ENCODE results near the gene MBD4.
A peak's percentile ranks its signal among the peaks of the same experiment; 100 is the strongest.

The MBD4 gene

DNA sequence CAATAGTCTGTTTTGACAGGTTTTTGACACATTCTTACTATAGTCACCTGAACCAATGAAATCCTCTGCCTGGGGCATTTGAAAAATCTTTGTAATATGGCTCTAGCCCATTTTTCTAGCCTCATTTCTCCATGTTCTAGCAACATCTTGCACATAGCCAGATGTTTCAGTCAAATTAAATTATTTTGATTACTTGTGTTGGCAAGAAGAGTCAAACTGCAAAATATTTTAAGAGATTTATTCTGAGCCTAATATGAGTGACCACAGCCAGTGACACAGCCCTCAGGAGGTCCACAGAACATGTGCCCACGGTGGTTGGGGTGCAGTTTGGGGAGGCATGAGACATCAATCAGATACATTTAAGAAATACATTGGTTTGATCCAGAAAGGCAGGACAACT lies 7.2 kb upstream of the MBD4 start:
- peaks cover under 1% of the 10 kb centered on the region for H3K36me3 Mint-ChIP-seq
- H3K9me3 Mint-ChIP-seq, result no peaks in the 10 kb centered on the region
- no peak overlapping the region for H3K4me3 Mint-ChIP-seq
- no peaks in the 10 kb centered on the region for H3K27me3 Mint-ChIP-seq
- no peak overlapping the region for H3K27ac Mint-ChIP-seq
- H3K4me1 Mint-ChIP-seq, result peaks cover 35% of the 10 kb centered on the region

DNA sequence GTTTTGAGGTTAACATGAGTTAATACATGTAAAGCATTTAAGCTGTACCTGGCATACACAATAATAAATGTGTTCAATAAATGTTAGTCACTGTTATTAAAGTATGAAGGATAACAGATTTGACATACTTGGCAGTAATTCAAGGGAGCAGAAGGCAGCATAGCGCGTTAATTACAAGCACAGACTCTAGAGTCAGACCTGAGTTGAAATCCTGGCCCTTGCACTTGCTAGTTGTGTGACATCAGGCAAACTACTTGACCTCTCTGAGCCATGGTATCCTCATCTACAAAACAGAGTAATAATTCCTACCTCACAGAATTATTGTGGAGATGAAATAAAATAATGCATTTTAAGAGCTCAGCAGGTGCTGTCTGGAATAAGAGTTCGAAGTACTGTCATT lies 5.7 kb upstream of the MBD4 start:
- H3K4me1 Mint-ChIP-seq, result peaks cover 41% of the 10 kb centered on the region
- H3K36me3 Mint-ChIP-seq, result no peaks in the 10 kb centered on the region
- no peaks in the 10 kb centered on the region for H3K9me3 Mint-ChIP-seq
- no peaks in the 10 kb centered on the region for H3K27me3 Mint-ChIP-seq
- H3K27ac Mint-ChIP-seq, result no peak overlapping the region
- no peak overlapping the region for H3K4me3 Mint-ChIP-seq

DNA sequence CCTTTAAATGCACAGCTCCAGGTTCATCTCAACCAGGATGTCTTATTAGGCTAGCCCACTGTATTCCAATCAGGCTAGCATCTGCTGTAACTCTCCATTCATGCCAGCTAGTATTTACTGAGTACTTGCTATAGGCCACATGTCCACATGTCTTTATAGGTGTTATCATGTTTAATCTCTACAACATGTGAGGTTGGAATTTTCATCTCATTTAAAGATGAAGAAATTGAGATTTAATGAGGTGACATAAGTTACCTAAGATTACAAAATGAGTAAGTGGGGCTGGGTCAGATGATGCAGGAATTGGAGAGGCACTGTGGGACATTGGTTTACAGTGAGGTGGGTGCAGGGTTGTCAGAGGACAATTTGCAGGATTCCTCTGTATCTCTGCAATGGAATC lies 3.2 kb upstream of the MBD4 start:
- Mint-ChIP-seq H3K9me3 (no peaks in the 10 kb centered on the region), H3K4me3 (no peak overlapping the region), H3K4me1 (peaks cover 43% of the 10 kb centered on the region), H3K27me3 (no peaks in the 10 kb centered on the region), H3K27ac (peak overlapping the region; percentile 85), H3K36me3 (no peaks in the 10 kb centered on the region)

DNA sequence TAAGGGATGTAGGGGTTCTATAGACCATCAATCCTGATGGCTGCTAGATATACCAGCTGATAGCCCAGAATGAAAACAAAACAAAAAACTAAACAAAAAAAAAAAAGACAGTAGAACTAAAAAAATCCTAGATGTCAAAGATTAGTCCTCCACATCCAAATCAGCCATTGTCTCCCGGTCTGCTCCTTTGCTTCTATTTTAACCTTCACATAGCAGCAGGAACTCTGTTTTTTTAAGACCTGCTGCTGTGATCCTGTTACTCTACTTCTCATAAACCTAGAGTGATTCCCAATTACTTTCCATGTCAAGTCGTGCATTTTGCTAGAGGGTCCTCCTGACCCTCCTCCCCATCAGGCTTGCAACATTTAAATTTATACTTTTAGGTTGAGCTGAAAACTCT lies 2.7 kb upstream of the MBD4 start:
- Mint-ChIP-seq H3K27ac (peak overlapping the region; percentile 85), H3K4me3 (peak overlapping the region; percentile 19), H3K36me3 (no peaks in the 10 kb centered on the region), H3K4me1 (peaks cover 48% of the 10 kb centered on the region), H3K9me3 (no peaks in the 10 kb centered on the region), H3K27me3 (no peaks in the 10 kb centered on the region)

DNA sequence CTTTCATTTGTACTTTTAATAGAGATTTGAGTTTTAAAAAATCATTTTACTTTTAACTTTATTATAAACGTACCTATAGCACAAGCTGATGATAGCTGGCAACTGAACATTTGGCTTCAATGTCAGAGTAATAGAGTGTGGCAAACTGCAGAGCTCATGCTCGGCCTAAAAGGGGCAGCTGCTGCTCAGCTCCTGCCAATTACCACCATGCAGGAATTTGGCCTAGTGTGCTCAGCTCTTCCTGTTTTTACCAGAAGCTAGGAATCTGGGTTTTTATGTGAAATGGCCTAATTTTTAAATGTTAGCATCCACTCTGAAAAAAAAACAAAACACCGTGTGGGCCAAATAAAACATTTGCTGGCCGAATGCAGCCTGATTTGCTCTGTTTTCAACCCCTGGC lies 2.0 kb upstream of the MBD4 start:
- peaks cover 3% of the 10 kb centered on the region for H3K36me3 Mint-ChIP-seq
- peak overlapping the region; percentile 99 for H3K27ac Mint-ChIP-seq
- H3K4me3 Mint-ChIP-seq, result peak overlapping the region; percentile 97

DNA sequence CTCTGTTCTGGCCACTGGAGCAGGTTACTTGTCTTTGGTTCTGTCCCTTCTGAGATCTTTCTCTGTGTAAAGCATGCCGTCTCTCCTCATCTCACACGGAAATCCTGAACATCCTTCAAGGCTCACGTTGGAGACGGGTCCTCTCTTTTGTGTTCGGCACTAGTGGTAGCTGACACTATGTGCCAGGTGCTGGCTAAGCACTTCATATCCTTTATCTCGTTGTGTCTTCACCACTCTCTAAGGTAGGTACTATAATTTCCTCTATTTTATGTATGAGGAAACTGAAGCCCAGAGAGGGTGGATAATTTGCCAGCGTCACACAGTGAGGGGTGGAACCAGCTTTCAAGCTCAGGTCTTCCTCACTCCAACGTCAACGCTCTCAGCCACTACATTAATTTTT lies 1.5 kb upstream of the MBD4 start:
- peak overlapping the region; percentile 99 for H3K27ac Mint-ChIP-seq
- peaks cover 58% of the 10 kb centered on the region for H3K4me1 Mint-ChIP-seq
- peaks cover 9% of the 10 kb centered on the region for H3K36me3 Mint-ChIP-seq
- peak overlapping the region; percentile 97 for H3K4me3 Mint-ChIP-seq
- no peaks in the 10 kb centered on the region for H3K9me3 Mint-ChIP-seq
- H3K27me3 Mint-ChIP-seq, result no peaks in the 10 kb centered on the region

More for the DNA sequence above, 2.0 kb upstream of the MBD4 start:
- Mint-ChIP-seq H3K4me1 (peaks cover 53% of the 10 kb centered on the region), H3K9me3 (no peaks in the 10 kb centered on the region), H3K27me3 (no peaks in the 10 kb centered on the region)

DNA sequence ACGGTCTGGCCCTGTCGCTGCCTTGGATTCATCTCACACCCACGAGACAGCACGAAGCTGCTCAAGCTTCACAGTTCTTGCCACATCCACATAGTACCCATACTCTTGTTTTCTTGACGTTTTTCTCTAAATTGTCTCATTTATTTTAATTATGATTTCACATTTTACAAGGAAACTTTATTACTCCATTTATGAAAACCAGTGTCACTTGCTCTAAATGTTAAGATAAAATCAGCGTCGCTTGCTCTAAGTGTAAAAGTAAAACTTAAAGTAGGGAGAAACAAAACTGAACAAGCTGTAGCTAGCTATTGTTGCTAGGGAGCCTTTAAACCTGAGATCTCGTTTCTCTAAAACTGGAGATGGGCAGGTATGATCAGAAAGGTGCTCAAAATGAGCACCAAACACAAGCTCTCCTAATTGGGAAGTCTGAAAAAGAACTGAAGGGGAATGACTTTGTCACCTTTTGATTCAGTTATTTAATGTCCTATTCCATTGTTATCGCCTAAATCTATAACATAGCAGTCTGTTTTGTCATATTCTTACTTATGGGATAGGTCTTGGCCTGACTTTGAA lies 956 bp upstream of the MBD4 start:
- peaks cover 63% of the 10 kb centered on the region for H3K4me1 Mint-ChIP-seq
- H3K4me3 Mint-ChIP-seq, result peak overlapping the region; percentile 97
- no peaks in the 10 kb centered on the region for H3K9me3 Mint-ChIP-seq
- H3K27me3 Mint-ChIP-seq, result no peaks in the 10 kb centered on the region
- H3K27ac Mint-ChIP-seq, result peak overlapping the region; percentile 99
- H3K36me3 Mint-ChIP-seq, result peaks cover 10% of the 10 kb centered on the region

DNA sequence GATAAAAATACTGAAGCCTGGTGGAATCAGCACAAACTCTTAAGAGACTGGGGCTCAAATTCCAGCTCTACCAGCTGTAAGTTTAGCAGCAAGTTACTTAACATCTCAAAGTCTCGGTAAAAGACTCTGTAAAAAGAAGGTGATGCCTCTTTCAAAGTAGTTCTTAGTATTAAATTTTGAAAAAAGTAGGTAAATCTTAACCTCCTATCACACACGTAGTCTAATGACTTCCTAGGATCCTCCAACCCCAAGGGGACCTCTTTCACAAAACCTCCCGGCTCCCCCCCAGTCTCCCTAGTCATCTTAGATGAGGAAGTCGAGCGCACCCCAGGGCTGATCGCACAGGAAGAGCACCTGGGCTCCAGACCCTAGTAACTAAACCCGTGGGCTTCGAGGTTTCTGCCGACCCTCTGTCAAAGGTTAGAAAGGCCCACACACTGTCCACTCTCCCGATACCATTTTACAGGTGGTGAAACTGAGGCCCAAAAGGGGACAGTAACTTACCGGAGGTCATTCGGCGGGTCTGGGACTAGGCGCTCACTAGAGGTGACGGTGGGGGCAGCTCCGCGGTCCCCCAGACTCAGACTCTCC lies 427 bp downstream of the MBD4 start:
- Mint-ChIP-seq H3K4me1 (peaks cover 77% of the 10 kb centered on the region), H3K27ac (peak overlapping the region; percentile 99), H3K27me3 (no peaks in the 10 kb centered on the region), H3K36me3 (peaks cover 10% of the 10 kb centered on the region), H3K4me3 (peak overlapping the region; percentile 97), H3K9me3 (no peaks in the 10 kb centered on the region)

DNA sequence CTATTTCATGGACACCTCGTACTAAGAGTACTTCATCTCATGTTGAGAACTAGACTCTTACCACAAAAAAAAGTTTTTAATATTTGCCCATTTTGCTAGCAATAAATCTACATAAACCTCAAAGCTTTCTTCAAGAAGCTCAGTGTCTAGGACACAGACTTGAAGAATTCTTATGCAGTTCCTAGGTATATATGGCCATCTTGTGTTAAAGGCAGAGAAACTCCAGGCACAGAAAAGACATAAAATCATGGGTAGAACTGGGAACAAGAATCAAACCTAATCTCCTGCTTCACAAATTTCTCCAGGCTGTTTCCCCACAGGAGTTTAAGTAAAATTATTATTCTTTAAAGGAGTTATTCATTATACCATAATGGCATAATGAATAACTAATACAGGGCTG lies 4.4 kb downstream of the MBD4 start:
- H3K36me3 Mint-ChIP-seq, result peaks cover 12% of the 10 kb centered on the region
- peak overlapping the region; percentile 47 for H3K27ac Mint-ChIP-seq
- H3K4me3 Mint-ChIP-seq, result peak overlapping the region; percentile 47
- H3K27me3 Mint-ChIP-seq, result no peaks in the 10 kb centered on the region
- peaks cover 50% of the 10 kb centered on the region for H3K4me1 Mint-ChIP-seq
- no peaks in the 10 kb centered on the region for H3K9me3 Mint-ChIP-seq

DNA sequence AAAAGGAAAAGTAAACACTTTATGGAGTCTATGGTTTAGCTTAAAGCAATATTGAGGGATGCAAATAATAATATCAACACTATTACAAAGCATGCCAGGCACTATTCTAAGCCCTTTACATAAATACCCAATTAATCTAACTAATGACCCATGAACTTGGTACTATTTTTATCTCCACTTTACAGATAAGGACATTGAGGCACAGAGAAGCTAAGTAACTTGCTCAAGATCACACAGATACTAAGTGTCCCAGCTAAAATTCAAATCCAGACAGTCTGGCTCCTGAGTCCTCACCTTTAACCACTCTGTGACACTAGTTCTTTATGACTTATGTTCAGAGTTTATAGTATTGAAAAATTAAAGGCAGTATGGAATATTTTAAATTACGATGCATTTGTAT lies 5.6 kb downstream of the MBD4 start:
- H3K27ac Mint-ChIP-seq, result peak overlapping the region; percentile 59
- H3K4me3 Mint-ChIP-seq, result no peak overlapping the region

DNA sequence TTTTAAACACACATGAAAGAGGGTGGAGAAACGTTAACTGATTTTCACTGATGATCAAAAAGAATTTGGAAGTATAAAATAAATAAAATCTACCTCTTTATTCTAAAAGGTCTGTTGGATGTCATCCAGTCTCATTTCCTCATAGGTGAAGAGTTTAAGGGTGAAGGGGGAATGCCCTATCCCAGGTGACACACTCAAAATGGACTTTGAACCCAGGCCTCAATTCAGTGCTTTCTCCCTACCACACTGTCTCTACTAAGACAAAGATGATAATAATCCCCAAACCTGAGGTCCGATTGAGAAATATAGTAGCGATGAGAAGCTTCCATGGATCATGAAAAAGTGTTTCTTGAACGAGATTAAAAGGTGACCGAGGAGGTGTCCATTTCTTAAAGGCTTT lies 6.2 kb downstream of the MBD4 start:
- no peak overlapping the region for H3K4me3 Mint-ChIP-seq
- H3K4me1 Mint-ChIP-seq, result peaks cover 60% of the 10 kb centered on the region
- no peaks in the 10 kb centered on the region for H3K9me3 Mint-ChIP-seq
- H3K36me3 Mint-ChIP-seq, result peaks cover 12% of the 10 kb centered on the region
- peak overlapping the region; percentile 59 for H3K27ac Mint-ChIP-seq
- H3K27me3 Mint-ChIP-seq, result no peaks in the 10 kb centered on the region

More for the DNA sequence above, 5.6 kb downstream of the MBD4 start:
- Mint-ChIP-seq H3K9me3 (no peaks in the 10 kb centered on the region), H3K4me1 (peaks cover 55% of the 10 kb centered on the region), H3K27me3 (no peaks in the 10 kb centered on the region), H3K36me3 (peaks cover 12% of the 10 kb centered on the region)

DNA sequence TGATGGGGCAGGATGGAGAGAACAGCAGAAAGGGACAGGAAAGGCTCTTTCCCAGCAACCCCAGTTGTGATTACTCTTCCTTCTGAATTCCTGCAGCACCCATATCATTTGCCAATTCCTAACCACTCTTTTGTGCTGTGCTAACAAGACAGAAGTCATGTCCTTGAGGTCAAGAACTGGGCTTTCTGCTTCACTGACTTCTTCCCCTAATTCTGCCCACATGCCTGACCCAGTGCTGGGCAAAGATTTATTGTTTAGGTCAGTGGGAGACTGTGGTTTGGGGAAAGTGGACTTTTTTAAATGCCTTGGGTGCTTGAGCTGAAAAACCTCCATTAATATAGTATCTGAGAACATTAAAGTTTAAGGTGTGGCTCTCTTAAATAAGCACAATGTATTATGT lies 7.1 kb downstream of the MBD4 start:
- H3K27ac Mint-ChIP-seq, result no peak overlapping the region

DNA sequence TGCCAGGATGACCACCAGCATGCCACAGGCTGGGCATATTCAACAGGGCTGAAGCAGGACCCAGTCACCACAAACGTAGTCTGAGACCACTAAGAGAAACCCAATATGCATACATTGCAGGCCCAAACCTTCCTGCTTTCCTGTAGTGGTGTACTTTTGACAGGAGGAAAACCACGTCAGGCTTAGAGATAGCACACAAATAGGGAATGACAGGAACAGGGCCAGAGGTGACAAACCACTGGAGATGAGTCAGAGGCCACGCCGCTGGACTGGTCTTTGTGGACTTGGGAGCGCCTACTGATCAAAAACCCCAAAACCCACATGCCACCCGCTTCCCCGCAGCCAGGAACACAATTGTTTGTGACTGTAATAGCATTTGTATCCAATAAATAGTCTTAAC lies 7.7 kb downstream of the MBD4 start:
- Mint-ChIP-seq H3K27ac (no peak overlapping the region), H3K4me1 (peaks cover 60% of the 10 kb centered on the region), H3K27me3 (peaks cover 1% of the 10 kb centered on the region), H3K4me3 (no peak overlapping the region), H3K36me3 (peaks cover 11% of the 10 kb centered on the region), H3K9me3 (no peaks in the 10 kb centered on the region)

More for the DNA sequence above, 7.1 kb downstream of the MBD4 start:
- Mint-ChIP-seq H3K36me3 (peaks cover 12% of the 10 kb centered on the region), H3K4me3 (no peak overlapping the region), H3K9me3 (no peaks in the 10 kb centered on the region), H3K27me3 (peaks cover under 1% of the 10 kb centered on the region), H3K4me1 (peaks cover 60% of the 10 kb centered on the region)

DNA sequence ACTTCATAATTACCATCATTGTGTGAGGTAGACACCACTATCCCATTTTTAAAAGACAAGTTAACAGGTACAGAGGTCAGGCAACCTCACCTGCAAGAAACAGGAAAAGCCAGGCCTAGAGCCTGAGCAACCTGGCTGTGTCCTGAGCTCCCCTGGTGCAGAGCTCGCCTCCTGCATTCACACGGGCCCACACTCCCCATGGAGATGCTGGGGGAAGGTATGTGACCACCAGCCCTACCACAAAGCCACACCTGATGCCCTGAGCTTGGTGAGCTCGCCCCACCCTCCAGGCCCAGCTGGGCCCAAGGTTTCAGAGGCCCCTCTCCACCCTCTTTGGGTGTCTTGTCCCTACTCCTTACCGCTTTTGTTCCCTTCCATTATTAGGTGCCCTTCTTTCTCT lies 10.1 kb downstream of the MBD4 start:
- H3K4me3 Mint-ChIP-seq, result no peak overlapping the region
- H3K9me3 Mint-ChIP-seq, result no peaks in the 10 kb centered on the region
- peaks cover 1% of the 10 kb centered on the region for H3K36me3 Mint-ChIP-seq
- peaks cover 36% of the 10 kb centered on the region for H3K4me1 Mint-ChIP-seq
- peak overlapping the region; percentile 30 for H3K27ac Mint-ChIP-seq
- peaks cover 1% of the 10 kb centered on the region for H3K27me3 Mint-ChIP-seq

DNA sequence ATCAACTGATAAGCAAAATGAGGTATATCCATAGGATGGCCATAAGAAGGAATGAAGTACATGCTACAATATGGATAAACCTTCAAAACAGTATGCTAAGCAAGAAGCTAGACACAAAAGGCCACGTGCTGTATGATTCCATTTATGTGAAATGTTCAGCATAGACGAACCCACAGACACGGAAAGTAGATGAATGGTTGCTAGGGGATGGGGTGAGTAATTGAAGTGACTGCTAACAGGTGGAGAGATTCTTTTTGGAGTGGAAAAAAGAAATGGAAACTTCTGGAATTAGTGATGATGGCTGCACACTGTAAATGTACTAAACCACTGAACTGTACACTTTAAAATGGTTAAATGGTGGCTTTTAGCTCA lies 10.7 kb downstream of the MBD4 start:
- Mint-ChIP-seq H3K4me3 (peak overlapping the region; percentile 73), H3K27ac (peak overlapping the region; percentile 88), H3K9me3 (no peaks in the 10 kb centered on the region), H3K27me3 (peaks cover 1% of the 10 kb centered on the region), H3K4me1 (peaks cover 35% of the 10 kb centered on the region), H3K36me3 (peaks cover 1% of the 10 kb centered on the region)

DNA sequence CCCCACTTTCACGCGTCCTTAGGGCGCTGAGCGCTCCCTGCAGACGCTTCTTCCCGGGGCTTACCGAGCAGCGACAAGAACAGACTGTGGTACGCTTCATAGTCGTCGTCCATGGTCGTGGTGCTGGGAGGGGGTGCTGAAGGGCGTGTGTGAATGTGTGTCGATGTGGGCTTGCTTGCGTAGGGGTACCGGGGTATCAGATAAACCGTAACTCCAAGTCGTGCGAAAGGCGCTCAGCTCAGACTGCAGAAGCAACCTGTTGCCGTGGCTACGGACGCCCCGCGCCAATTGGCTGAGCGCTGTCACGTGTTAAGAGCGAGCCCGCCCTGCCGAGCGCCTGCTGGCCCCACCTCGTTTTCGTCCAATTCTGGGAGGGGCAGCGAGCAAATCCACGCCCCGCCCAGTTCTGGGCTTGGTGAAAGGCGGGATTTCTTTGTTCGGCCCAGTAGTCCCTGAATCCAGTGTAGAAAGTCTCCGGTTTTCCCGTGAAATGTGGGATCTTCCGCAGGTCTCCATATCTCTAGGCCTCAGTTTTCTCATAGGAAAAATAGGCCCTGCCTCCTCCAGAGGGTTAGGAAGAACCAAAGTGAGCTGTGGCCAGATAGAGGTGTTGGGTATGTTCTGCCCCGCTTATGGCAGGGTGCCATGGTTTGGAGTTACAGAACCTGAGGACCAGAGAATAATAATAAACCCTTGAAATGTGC lies 11.2 kb downstream of the MBD4 start, which contains the start of gene EFCAB12:
Gene EFCAB12, minus strand, starts transcription at position 261 of the 704 bp plus-strand sequence. Its CDS starts 148 bp downstream, at position 113.
- peak within 1 kb of the TSS; percentile 88 for H3K27ac Mint-ChIP-seq
- peaks cover 35% of the 10 kb centered on the region for H3K4me1 Mint-ChIP-seq
- no peaks in the 10 kb centered on the region for H3K9me3 Mint-ChIP-seq
- H3K27me3 Mint-ChIP-seq, result peaks cover 1% of the 10 kb centered on the region
- H3K36me3 Mint-ChIP-seq, result peaks cover 1% of the 10 kb centered on the region
- peak within 1 kb of the TSS; percentile 73 for H3K4me3 Mint-ChIP-seq

Measured in activated naive CD4-positive, alpha-beta T cell treated with anti-CD3 and anti-CD28 coated beads, Interleukin-2, amount 50 U/mL, for 24 hours (primary cell).